HCT116 (cell line): ENCODE results near the gene NSMCE4A. TPM values are rescaled to one million over a fixed set of nuclear protein-coding genes. Genes with fewer than 3 reads are reported as not detected.

Experiments
- ATAC-seq: fragments of 200-7000 bp; cut with Tn5 transposase; 2 replicates; pipeline ENCODE4 v1.9.1; 2020; ENCODE audit warnings: mild to moderate bottlenecking, moderate library complexity
- BruUV-seq: library from RNA; stranded (reverse); fragments of 400-500 nt; replicated peaks from 2 replicates; lab custom pipeline; 2021; lab: Mats Ljungman, UMichigan
- CTCF ChIA-PET: fragments of 300-600 bp; sonication (Branson Sonifier 250); formaldehyde crosslinking; loops from one replicate; lab custom pipeline; 2021; ENCODE audit warnings: antibody characterized with exemption; lab: Charles Lee
- POLR2A ChIA-PET: fragments of 300-600, 350-600 bp; sonication (Branson Sonifier 250); formaldehyde crosslinking; loops from one replicate; lab custom pipeline; 2021; ENCODE audit warnings: antibody characterized with exemption; lab: Charles Lee
- RAD21 ChIA-PET, 2 experiments: fragments of 300-600 bp; sonication (Branson Sonifier 250); formaldehyde crosslinking; loops; one replicate each; lab custom pipeline; 2023; ENCODE audit warnings: low total read pairs in 2 of 2; ENCODE audit not compliant: uncharacterized antibody in 2 of 2, unreplicated experiment in 2 of 2, low non-redundant PET in 1 of 2; lab: Charles Lee
- DNase-seq: peaks from one replicate; pipeline ENCODE4 v3.0.0-alpha.2; 2010; ENCODE audit warnings: low read depth, low spot score
- H2AFZ ChIP-seq: fragments of 200-600 bp; shearing (Covaris generic), sonication (generic); 2 replicates; pipeline ENCODE4 v1.6.1; 2017; ENCODE audit warnings: low read depth, mixed run types, mixed read lengths, antibody characterized with exemption, low read length; ENCODE audit not compliant: poor library complexity, severe bottlenecking
- H3K27ac ChIP-seq: 2 replicates; pipeline ENCODE4 v1.5.1; 2012; ENCODE audit warnings: low read depth, low read length
- H3K27me3 ChIP-seq: fragments of 200-600 bp; sonication (generic); 2 replicates; pipeline ENCODE4 v1.6.1; 2016; ENCODE audit warnings: mixed run types, low read length, mixed read lengths; ENCODE audit not compliant: insufficient read depth
- H3K36me3 ChIP-seq, 2 experiments: fragments of 200-500 bp in 1 of 2; fragments of 200-600 bp in 1 of 2; sonication (Bioruptor generic) in 1 of 2; sonication (generic) in 1 of 2; 2 replicates each; pipeline versions ENCODE4 v1.5.1 to v1.6.1; 2014 to 2016; ENCODE audit warnings: low read length in 2 of 2, inconsistent platforms in 1 of 2, mixed read lengths in 1 of 2, mixed run types in 1 of 2; ENCODE audit not compliant: insufficient read depth in 2 of 2, control insufficient read depth in 1 of 2
- H3K4me1 ChIP-seq, 2 experiments: fragments of 200-600 bp in 1 of 2; sonication (generic) in 1 of 2; 2 replicates each; pipeline versions ENCODE4 v1.5.1 to v1.6.1; 2012 to 2017; ENCODE audit warnings: low read length in 2 of 2, inconsistent platforms in 1 of 2, mild to moderate bottlenecking in 1 of 2, mixed read lengths in 1 of 2, mixed run types in 1 of 2, moderate library complexity in 1 of 2; ENCODE audit not compliant: insufficient read depth in 2 of 2, control insufficient read depth in 1 of 2
- H3K4me2 ChIP-seq: fragments of 200-600 bp; sonication (generic); 2 replicates; pipeline ENCODE4 v1.6.1; 2017; ENCODE audit warnings: mixed run types, low read length, mixed read lengths
- H3K4me3 ChIP-seq, 2 experiments: fragments of 200-600 bp in 1 of 2; sonication (generic) in 1 of 2; replicated peaks in 1 of 2; 2 replicates each; pipeline ENCODE4 v1.5.1; 2011 to 2016; ENCODE audit warnings: low read length in 2 of 2, control low read depth in 1 of 2, low read depth in 1 of 2, mild to moderate bottlenecking in 1 of 2, mixed read lengths in 1 of 2, mixed run types in 1 of 2
- H3K79me2 ChIP-seq: fragments of 200-600 bp; sonication (generic); 2 replicates; pipeline ENCODE4 v1.6.1; 2017; ENCODE audit warnings: mild to moderate bottlenecking, mixed run types, low read length, moderate library complexity, mixed read lengths; ENCODE audit not compliant: insufficient read depth
- H3K9ac ChIP-seq: fragments of 200-600 bp; sonication (generic); 2 replicates; pipeline ENCODE4 v1.6.1; 2016; ENCODE audit warnings: low read length, mixed read lengths
- H3K9me2 ChIP-seq: fragments of 200-600 bp; sonication (generic), shearing (Covaris generic); 2 replicates; pipeline ENCODE4 v1.6.1; 2017; ENCODE audit warnings: mixed run types, mild to moderate bottlenecking, moderate library complexity; ENCODE audit not compliant: insufficient read depth
- H3K9me3 ChIP-seq, 2 experiments: fragments of 200-500 bp in 1 of 2; fragments of 200-600 bp in 1 of 2; sonication (Bioruptor generic) in 1 of 2; sonication (generic) in 1 of 2; 2 replicates each; pipeline ENCODE4 v1.6.1; 2014 to 2017; ENCODE audit warnings: low read length in 2 of 2, mixed read lengths in 2 of 2, inconsistent platforms in 1 of 2, low read depth in 1 of 2, mild to moderate bottlenecking in 1 of 2, mixed run types in 1 of 2, moderate library complexity in 1 of 2; ENCODE audit not compliant: control insufficient read depth in 1 of 2, insufficient read depth in 1 of 2
- H4K20me1 ChIP-seq: fragments of 200-600 bp; sonication (generic), shearing (Covaris generic); 2 replicates; pipeline ENCODE4 v1.6.1; 2017; ENCODE audit warnings: mixed run types, mild to moderate bottlenecking, moderate library complexity; ENCODE audit not compliant: insufficient read depth
- CEBPB ChIP-seq: IDR thresholded peaks from 2 replicates; pipeline ENCODE4 v1.6.1; 2012; ENCODE audit warnings: low read depth
- EZH2phosphoT487 ChIP-seq: fragments of 200-600 bp; IDR thresholded peaks from 2 replicates; pipeline ENCODE4 v1.6.1; 2018; ENCODE audit warnings: antibody characterized with exemption, borderline replicate concordance
- JUND ChIP-seq: IDR thresholded peaks from 2 replicates; pipeline ENCODE4 v1.6.1; 2012
- MAX ChIP-seq: IDR thresholded peaks from 2 replicates; pipeline ENCODE4 v1.6.1; 2012
- POLR2A ChIP-seq: IDR thresholded peaks from 2 replicates; pipeline ENCODE4 v1.7.0; 2011; ENCODE audit warnings: borderline replicate concordance; ENCODE audit not compliant: insufficient read depth, insufficient read length; ENCODE audit errors: extremely low read depth
- RAD21 ChIP-seq: IDR thresholded peaks from 2 replicates; pipeline ENCODE4 v1.6.1; 2012; ENCODE audit warnings: low read depth, mild to moderate bottlenecking
- SP1 ChIP-seq: IDR thresholded peaks from 2 replicates; pipeline ENCODE4 v1.6.1; 2012; ENCODE audit warnings: low read depth
- TCF7L2 ChIP-seq: IDR thresholded peaks from 2 replicates; pipeline ENCODE4 v1.7.0; 2011; ENCODE audit warnings: borderline replicate concordance, inconsistent platforms; ENCODE audit not compliant: insufficient read depth, insufficient read length; ENCODE audit errors: extremely low read depth
- YY1 ChIP-seq: IDR thresholded peaks from 2 replicates; pipeline ENCODE4 v1.6.1; 2011; ENCODE audit warnings: low read length, low read depth, moderate library complexity, mild to moderate bottlenecking; ENCODE audit not compliant: insufficient replicate concordance; ENCODE audit errors: extremely low read depth
- ZNF274 ChIP-seq: fragments of 200-500 bp; sonication (Bioruptor generic); IDR thresholded peaks from 2 replicates; pipeline ENCODE4 v1.6.1; 2014; ENCODE audit warnings: mild to moderate bottlenecking, low read depth, low read length, inconsistent platforms
- intact Hi-C: fragments of 100-400 bp; cut with micrococcal nuclease; formaldehyde crosslinking; loops from 2 replicates; pipeline ENCODE4 v1.10.0; 2022
- total RNA-seq: library from RNA; stranded (reverse); gene quantifications from one replicate; pipeline ENCODE4 v1.2.1, GENCODE V29; 2021; ENCODE audit not compliant: unreplicated experiment
- TF ChIP-seq, protein P1 (sequence below), 3 experiments: fragments of 200-600 bp in 1 of 3; sonication (generic) in 1 of 3; IDR thresholded peaks in 2 of 3; conservative IDR thresholded peaks in 1 of 3; 2 replicates each; pipeline ENCODE4 v1.5.1; 2012 to 2017; ENCODE audit warnings: low read depth in 2 of 3, low read length in 2 of 3, antibody characterized with exemption in 1 of 3, borderline replicate concordance in 1 of 3, control low read depth in 1 of 3, mild to moderate bottlenecking in 1 of 3, mixed read lengths in 1 of 3, mixed run types in 1 of 3, moderate library complexity in 1 of 3; ENCODE audit not compliant: insufficient read depth in 1 of 3

The NSMCE4A gene
- total RNA-seq, 1 experiment from 2014 or later, result 70.6 TPM

DNA sequence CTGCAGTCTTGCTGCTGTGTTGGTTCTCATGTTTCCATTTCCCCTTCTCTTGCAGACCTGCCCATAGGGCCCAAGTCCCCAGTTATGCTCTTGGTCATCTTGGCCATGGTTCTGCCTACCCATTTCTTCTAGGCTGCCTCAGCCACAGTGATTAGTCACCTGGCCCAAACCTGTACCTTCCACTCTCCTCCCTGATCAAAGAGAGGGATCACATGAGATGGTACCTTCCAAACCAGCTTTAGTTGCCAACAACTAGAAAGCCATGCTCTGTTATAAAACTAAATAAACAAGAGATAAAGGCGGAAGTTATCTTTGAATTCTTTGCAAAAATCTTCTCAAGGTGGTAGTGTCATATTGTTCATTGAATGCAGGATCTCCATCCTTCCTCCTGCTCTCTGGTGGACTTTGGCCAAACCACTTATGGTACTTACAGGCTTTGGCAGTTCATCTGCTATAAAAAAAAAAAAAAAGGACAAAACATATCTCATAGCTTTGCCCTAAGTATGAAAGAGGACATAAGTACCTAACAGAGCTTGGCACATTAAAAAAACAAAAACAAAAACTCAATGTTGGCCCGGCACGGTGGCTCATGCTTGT is 39.7 kb upstream of the NSMCE4A start:
- H3K27ac ChIP-seq, result no peak overlapping the region
- no peak overlapping the region for H2AFZ ChIP-seq
- no peaks in the 10 kb centered on the region for H3K27me3 ChIP-seq
- ChIA-PET CTCF (no interaction called here), POLR2A (no interaction called here), RAD21 (no interaction called here)
- ATAC-seq, result no peak
- H4K20me1 ChIP-seq, result no peaks in the 10 kb centered on the region
- intact Hi-C loops, result no loop called here
- no peaks in the 10 kb centered on the region for H3K79me2 ChIP-seq
- no TSS peak for BruUV-seq
- TF ChIP-seq YY1 (no peak), ZNF274 (no peak), CEBPB (no peak), JUND (no peak), POLR2A (no peak), MAX (no peak), EZH2phosphoT487 (no peak), TCF7L2 (no peak), SP1 (no peak), RAD21 (no peak)
- TF ChIP-seq, protein P1, sequence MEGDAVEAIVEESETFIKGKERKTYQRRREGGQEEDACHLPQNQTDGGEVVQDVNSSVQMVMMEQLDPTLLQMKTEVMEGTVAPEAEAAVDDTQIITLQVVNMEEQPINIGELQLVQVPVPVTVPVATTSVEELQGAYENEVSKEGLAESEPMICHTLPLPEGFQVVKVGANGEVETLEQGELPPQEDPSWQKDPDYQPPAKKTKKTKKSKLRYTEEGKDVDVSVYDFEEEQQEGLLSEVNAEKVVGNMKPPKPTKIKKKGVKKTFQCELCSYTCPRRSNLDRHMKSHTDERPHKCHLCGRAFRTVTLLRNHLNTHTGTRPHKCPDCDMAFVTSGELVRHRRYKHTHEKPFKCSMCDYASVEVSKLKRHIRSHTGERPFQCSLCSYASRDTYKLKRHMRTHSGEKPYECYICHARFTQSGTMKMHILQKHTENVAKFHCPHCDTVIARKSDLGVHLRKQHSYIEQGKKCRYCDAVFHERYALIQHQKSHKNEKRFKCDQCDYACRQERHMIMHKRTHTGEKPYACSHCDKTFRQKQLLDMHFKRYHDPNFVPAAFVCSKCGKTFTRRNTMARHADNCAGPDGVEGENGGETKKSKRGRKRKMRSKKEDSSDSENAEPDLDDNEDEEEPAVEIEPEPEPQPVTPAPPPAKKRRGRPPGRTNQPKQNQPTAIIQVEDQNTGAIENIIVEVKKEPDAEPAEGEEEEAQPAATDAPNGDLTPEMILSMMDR (IDR thresholded peaks at IDR 0.05 in 2 of 3, conservative IDR thresholded peaks at IDR 0.05 in 1 of 3; ENCODE audit: borderline replicate concordance in 1 of 3, insufficient read depth in 1 of 3, low read depth in 2 of 3, low read length in 2 of 3), result no peak
- no peak overlapping the region for H3K4me2 ChIP-seq
- H3K9ac ChIP-seq, result no peak overlapping the region
- no peaks in the 10 kb centered on the region for H3K9me3 ChIP-seq
- H3K4me1 ChIP-seq, result no peaks in the 10 kb centered on the region
- H3K36me3 ChIP-seq, result no peaks in the 10 kb centered on the region
- H3K4me3 ChIP-seq, result no peak overlapping the region
- H3K9me2 ChIP-seq, result no peaks in the 10 kb centered on the region
- DNase-seq, result no peak
